ENCODE measurements around the gene IGFBP3.

IGFBP3 gene

GRCh38 chr7:45872116-45873034, 48.7 kb downstream of the IGFBP3 start:
- DNase-seq = peak; percentile 42

GRCh38 chr7:45869426-45869825, 51.6 kb downstream of the IGFBP3 start:
- peak; percentile 51 for DNase-seq

GRCh38 chr7:45867471-45867870, 53.6 kb downstream of the IGFBP3 start:
- no peak for DNase-seq

- DNase-seq = peak; percentile 31
These were observed 55.3 kb downstream of the IGFBP3 start for GRCh38 chr7:45865594-45866410.

GRCh38 chr7:45863715-45864114, 57.4 kb downstream of the IGFBP3 start:
- DNase-seq = peak; percentile 21

Data from DMS53 (cell line).